Retinal pigment epithelial cell (primary cell): ENCODE results near the gene HAUS8.

Experiments
- DNase-seq: peaks from one replicate; pipeline ENCODE4 v3.0.0-alpha.2; 2010; ENCODE audit warnings: low read depth
- H3K4me3 ChIP-seq: 2 replicates; pipeline ENCODE4 v1.5.1; 2011; ENCODE audit warnings: mild to moderate bottlenecking, low read length, control low read depth, moderate library complexity
- CTCF ChIP-seq: conservative IDR thresholded peaks from 2 replicates; pipeline ENCODE4 v1.5.1; 2011; ENCODE audit warnings: low read depth, low read length, control low read depth, inconsistent platforms

Gene HAUS8

GRCh38 chr19:17045907-17046502 is 29.2 kb downstream of the HAUS8 start:
- DNase-seq, result no peak
- no peak overlapping the region for H3K4me3 ChIP-seq
- no peak for TF ChIP-seq CTCF

- no peak overlapping the region for H3K4me3 ChIP-seq
- no peak for DNase-seq
- no peak for TF ChIP-seq CTCF
These were observed 31.5 kb downstream of the HAUS8 start for GRCh38 chr19:17043744-17044143.

GRCh38 chr19:17041976-17042375 is 33.3 kb downstream of the HAUS8 start:
- no peak for TF ChIP-seq CTCF

GRCh38 chr19:17037966-17038500 is 37.2 kb downstream of the HAUS8 start:
- no peak for TF ChIP-seq CTCF

More at GRCh38 chr19:17041976-17042375, 33.3 kb downstream of the HAUS8 start:
- DNase-seq, result no peak
- no peak overlapping the region for H3K4me3 ChIP-seq

GRCh38 chr19:17037184-17037583 is 38.1 kb downstream of the HAUS8 start:
- TF ChIP-seq CTCF, result no peak

More at GRCh38 chr19:17037966-17038500, 37.2 kb downstream of the HAUS8 start:
- no peak overlapping the region for H3K4me3 ChIP-seq
- DNase-seq, result no peak

GRCh38 chr19:17036640-17037039 is 38.6 kb downstream of the HAUS8 start:
- DNase-seq, result no peak
- TF ChIP-seq CTCF, result no peak
- H3K4me3 ChIP-seq, result no peak overlapping the region

More at GRCh38 chr19:17037184-17037583, 38.1 kb downstream of the HAUS8 start:
- no peak overlapping the region for H3K4me3 ChIP-seq
- DNase-seq, result no peak

- no peak for TF ChIP-seq CTCF
- no peak for DNase-seq
- H3K4me3 ChIP-seq, result no peak overlapping the region
These were observed 39.3 kb downstream of the HAUS8 start for GRCh38 chr19:17035842-17036424.
